Astrocyte of the cerebellum (primary cell): ENCODE results near the gene C1QTNF1.

Experiments used
- DNase-seq: peaks from one replicate; pipeline ENCODE4 v3.0.0-alpha.2; 2011; ENCODE audit warnings: low read depth
- H3K4me3 ChIP-seq: 2 replicates; pipeline ENCODE4 v1.5.1; 2011; ENCODE audit warnings: mild to moderate bottlenecking, low read depth, low read length, moderate library complexity
- CTCF ChIP-seq: IDR thresholded peaks from 2 replicates; pipeline ENCODE4 v1.5.1; 2012; ENCODE audit warnings: low read length, low read depth, moderate library complexity, mild to moderate bottlenecking; ENCODE audit errors: missing control alignments
- in situ Hi-C: cut with HindIII; loops from 2 replicates; pipeline ENCODE4 v1.10.0; 2017; ENCODE audit warnings: low sequenced_read_pairs

The C1QTNF1 gene

GRCh38 chr17:79002796-79003593, 21.0 kb upstream of the C1QTNF1 start:
- TF ChIP-seq CTCF: no peak
- no peak for DNase-seq
- in situ Hi-C loops: no loop called here
- no peak overlapping the region for H3K4me3 ChIP-seq

GRCh38 chr17:79003661-79004411, 20.1 kb upstream of the C1QTNF1 start:
- no peak for DNase-seq
- TF ChIP-seq CTCF: no peak
- H3K4me3 ChIP-seq: no peak overlapping the region
- in situ Hi-C loops: no loop called here

GRCh38 chr17:79005063-79005861, 18.7 kb upstream of the C1QTNF1 start:
- in situ Hi-C loops: no loop called here
- no peak for TF ChIP-seq CTCF
- no peak for DNase-seq
- no peak overlapping the region for H3K4me3 ChIP-seq

GRCh38 chr17:79006046-79006445, 17.9 kb upstream of the C1QTNF1 start:
- TF ChIP-seq CTCF: no peak
- no peak for DNase-seq
- in situ Hi-C loops: no loop called here
- H3K4me3 ChIP-seq: no peak overlapping the region

GRCh38 chr17:79006794-79007503, 17.0 kb upstream of the C1QTNF1 start:
- H3K4me3 ChIP-seq: no peak overlapping the region
- in situ Hi-C loops: no loop called here

More at GRCh38 chr17:79006794-79007503, 17.0 kb upstream of the C1QTNF1 start:
- no peak for TF ChIP-seq CTCF
- DNase-seq: no peak
